Esophagus (tissue), 2 donors: ENCODE results near the gene PCED1A. TPM values are rescaled to one million over a fixed set of nuclear protein-coding genes. Genes with fewer than 3 reads are reported as not detected.
"Not testable (repeated sequence)": the region's sequence is repeated elsewhere in the genome, so short reads cannot be mapped to it uniquely, and the experiment has no call there.

Source experiments
- H3K27ac ChIP-seq, 2 donors: one replicate each; pipeline ENCODE4 v1.5.1; 2013; ENCODE audit warnings: low read depth in 2 of 2, mild to moderate bottlenecking in 2 of 2, inconsistent platforms in 1 of 2, low read length in 1 of 2, moderate library complexity in 1 of 2
- H3K27me3 ChIP-seq, 2 donors: one replicate each; pipeline ENCODE4 v1.6.1; 2013; ENCODE audit warnings: low read length in 2 of 2, control low read depth in 1 of 2, mild to moderate bottlenecking in 1 of 2; ENCODE audit not compliant: insufficient read depth in 2 of 2, control insufficient read depth in 1 of 2
- H3K36me3 ChIP-seq, 2 donors: one replicate each; pipeline ENCODE4 v1.6.1; 2013; ENCODE audit warnings: low read length in 1 of 2; ENCODE audit not compliant: control insufficient read depth in 2 of 2, insufficient read depth in 2 of 2
- H3K4me1 ChIP-seq, 2 donors: one replicate each; pipeline ENCODE4 v1.6.1; 2013; ENCODE audit warnings: low read length in 1 of 2; ENCODE audit not compliant: control insufficient read depth in 2 of 2, insufficient read depth in 2 of 2
- H3K4me3 ChIP-seq, 2 donors: one replicate each; pipeline ENCODE4 v1.5.1; 2013; ENCODE audit warnings: low read length in 2 of 2, mild to moderate bottlenecking in 2 of 2, low read depth in 1 of 2, moderate library complexity in 1 of 2
- H3K9me3 ChIP-seq, 2 donors: one replicate each; pipeline ENCODE4 v1.6.1; 2013; ENCODE audit warnings: mild to moderate bottlenecking in 2 of 2, low read depth in 1 of 2, low read length in 1 of 2, moderate library complexity in 1 of 2; ENCODE audit not compliant: control insufficient read depth in 2 of 2, insufficient read depth in 1 of 2
- WGBS, 2 donors: extraction: QIAGEN DNeasy Blood & Tissue Kit; methylation state at CpG; one replicate each; pipeline ENCODE4 v1.1.7; 2013; 5-methylcytosine and 5-hydroxymethylcytosine counted together
- polyA plus RNA-seq, 2 donors: library from polyadenylated mRNA; stranded (reverse); fragments of 200-250 nt; gene quantifications; one replicate each; pipeline ENCODE4 v1.2.3, GENCODE V29; 2013
- donor health status: healthy with polysubstance abuse.
- donor health status: Bipolar disorder and iron deficiency.

Gene PCED1A
- polyA plus RNA-seq, 2 donors, result 18.0 to 49.3 TPM

- H3K27ac ChIP-seq, result no peak overlapping the region
- peaks cover 0 to 9% of the 10 kb centered on the region in 2 donors for H3K27me3 ChIP-seq
- no peaks in the 10 kb centered on the region for H3K36me3 ChIP-seq
- 93% methylated on average over 2 of the region's 2 CpGs for WGBS, 2 donors
- peaks cover 0 to 2% of the 10 kb centered on the region in 2 donors for H3K4me1 ChIP-seq
- H3K4me3 ChIP-seq, result no peak overlapping the region
- no peaks in the 10 kb centered on the region for H3K9me3 ChIP-seq
These were observed 23.1 kb downstream of the PCED1A start for GRCh38 chr20:2817341-2817726.

GRCh38 chr20:2816583-2817340 lies 23.7 kb downstream of the PCED1A start:
- H3K36me3 ChIP-seq, result no peaks in the 10 kb centered on the region
- WGBS, 2 donors, result 82 to 83% methylated on average over 18 to 20 of the region's 20 CpGs
- no peak overlapping the region for H3K4me3 ChIP-seq
- H3K4me1 ChIP-seq, result peaks cover 0 to 2% of the 10 kb centered on the region in 2 donors
- no peaks in the 10 kb centered on the region for H3K9me3 ChIP-seq
- H3K27ac ChIP-seq, result no peak overlapping the region
- peaks cover 0 to 9% of the 10 kb centered on the region in 2 donors for H3K27me3 ChIP-seq

GRCh38 chr20:2816030-2816582 lies 24.3 kb downstream of the PCED1A start, which contains the start of gene TMEM239:
Gene TMEM239 (plus strand): TSS chr20:2816364. CDS start chr20:2816555, 191 bp downstream.
- WGBS, 2 donors, result 73 to 76% methylated on average over 10 of the region's 10 CpGs
- H3K4me3 ChIP-seq, result no peak within 1 kb of the TSS
- no peak within 1 kb of the TSS for H3K27ac ChIP-seq
- no peaks in the 10 kb centered on the region for H3K36me3 ChIP-seq
- no peaks in the 10 kb centered on the region for H3K9me3 ChIP-seq
- H3K27me3 ChIP-seq, result peaks cover 0 to 2% of the 10 kb centered on the region in 2 donors
- H3K4me1 ChIP-seq, result no peaks in the 10 kb centered on the region

GRCh38 chr20:2815242-2815900 lies 25.1 kb downstream of the PCED1A start:
- Histone ChIP-seq H3K4me1 (no peaks in the 10 kb centered on the region), H3K9me3 (no peaks in the 10 kb centered on the region), H3K36me3 (no peaks in the 10 kb centered on the region), H3K4me3 (no peak overlapping the region), H3K27ac (no peak overlapping the region), H3K27me3 (no peaks in the 10 kb centered on the region)
- WGBS, 2 donors, result 86 to 87% methylated on average over 8 of the region's 8 CpGs

GRCh38 chr20:2814587-2815051 lies 25.8 kb downstream of the PCED1A start, which contains the start of gene C20orf141:
Gene C20orf141 (plus strand): TSS chr20:2814987. CDS start chr20:2815185, 198 bp downstream.
- no peaks in the 10 kb centered on the region for H3K27me3 ChIP-seq
- H3K36me3 ChIP-seq, result no peaks in the 10 kb centered on the region
- H3K9me3 ChIP-seq, result peaks cover 0 to 1% of the 10 kb centered on the region in 2 donors
- 29 to 38% methylated on average over 5 of the region's 5 CpGs for WGBS, 2 donors
- H3K4me1 ChIP-seq, result no peaks in the 10 kb centered on the region
- H3K27ac ChIP-seq, result no peak within 1 kb of the TSS
- H3K4me3 ChIP-seq, result no peak within 1 kb of the TSS

- Histone ChIP-seq H3K27ac (no peak overlapping the region), H3K27me3 (no peaks in the 10 kb centered on the region), H3K4me3 (no peak overlapping the region), H3K9me3 (peaks cover 0 to 2% of the 10 kb centered on the region in 2 donors), H3K4me1 (no peaks in the 10 kb centered on the region), H3K36me3 (no peaks in the 10 kb centered on the region)
- WGBS, 2 donors, result 96 to 100% methylated on average over 1 of the region's 1 CpG
These were observed 26.4 kb downstream of the PCED1A start for GRCh38 chr20:2814076-2814475.

- no peaks in the 10 kb centered on the region for H3K4me1 ChIP-seq
- WGBS, 2 donors, result 74 to 77% methylated on average over 3 of the region's 3 CpGs
- no peaks in the 10 kb centered on the region for H3K36me3 ChIP-seq
- H3K27ac ChIP-seq, result no peak overlapping the region
- peaks cover 0 to 2% of the 10 kb centered on the region in 2 donors for H3K9me3 ChIP-seq
- H3K27me3 ChIP-seq, result no peaks in the 10 kb centered on the region
- no peak overlapping the region for H3K4me3 ChIP-seq
These were observed 28.3 kb downstream of the PCED1A start for GRCh38 chr20:2812189-2812588.

- peaks cover 0 to 12% of the 10 kb centered on the region in 2 donors for H3K27me3 ChIP-seq
- peaks cover 0 to 2% of the 10 kb centered on the region in 2 donors for H3K9me3 ChIP-seq
- no peaks in the 10 kb centered on the region for H3K4me1 ChIP-seq
- H3K4me3 ChIP-seq, result no peak overlapping the region
- H3K36me3 ChIP-seq, result no peaks in the 10 kb centered on the region
- WGBS, 2 donors, result 87 to 93% methylated on average over 10 of the region's 10 CpGs
- H3K27ac ChIP-seq, result no peak overlapping the region
These were observed 30.8 kb downstream of the PCED1A start for GRCh38 chr20:2809690-2810089.

- peaks cover 0 to 15% of the 10 kb centered on the region in 2 donors for H3K27me3 ChIP-seq
- not testable (repeated sequence) for H3K9me3 ChIP-seq, H3K4me3 ChIP-seq, H3K4me1 ChIP-seq, H3K36me3 ChIP-seq, H3K27ac ChIP-seq
- 75 to 79% methylated on average over 9 of the region's 9 CpGs for WGBS, 2 donors
These were observed 32.5 kb downstream of the PCED1A start for GRCh38 chr20:2807929-2808328.
